Kidney epithelial cell (primary cell): Measurements from ENCODE around the gene TRIM2. TPM values are rescaled to one million over a fixed set of nuclear protein-coding genes. Genes with fewer than 3 reads are reported as not detected.

Experiments
- DNase-seq: peaks from one replicate; pipeline ENCODE4 v3.0.0-alpha.2; 2010; ENCODE audit warnings: low read depth
- H3K27me3 ChIP-seq: 2 replicates; pipeline ENCODE4 v1.6.0; 2011; ENCODE audit warnings: low read length; ENCODE audit not compliant: control insufficient read depth, insufficient read depth
- H3K36me3 ChIP-seq: 2 replicates; pipeline ENCODE4 v1.5.1; 2011; ENCODE audit warnings: low read length; ENCODE audit not compliant: control insufficient read depth, insufficient read depth
- H3K4me3 ChIP-seq: 2 replicates; pipeline ENCODE4 v1.5.1; 2011; ENCODE audit warnings: low read depth, mild to moderate bottlenecking, control low read depth, low read length
- CTCF ChIP-seq: IDR thresholded peaks from 2 replicates; pipeline ENCODE4 v1.5.1; 2011; ENCODE audit warnings: mild to moderate bottlenecking, moderate library complexity, low read length, control low read depth, inconsistent platforms; ENCODE audit not compliant: insufficient read depth, poor library complexity, severe bottlenecking
- total RNA-seq: library from RNA; depleted of rRNA; stranded (reverse); fragments of >200 nt; gene quantifications from 2 replicates; pipeline ENCODE4 v1.2.3, GENCODE V29; 2015

TRIM2 gene
- total RNA-seq, 1 donor from 2014 or later, result 83.2 TPM

- no peak overlapping the region for H3K4me3 ChIP-seq
- DNase-seq, result no peak
- H3K27me3 ChIP-seq, result no peaks in the 10 kb centered on the region
- TF ChIP-seq CTCF, result no peak
- no peaks in the 10 kb centered on the region for H3K36me3 ChIP-seq
Observed at GRCh38 chr4:153174821-153175567, 29.2 kb upstream of the TRIM2 start.

- Histone ChIP-seq H3K36me3 (no peaks in the 10 kb centered on the region), H3K27me3 (no peaks in the 10 kb centered on the region), H3K4me3 (no peak overlapping the region)
- TF ChIP-seq CTCF, result no peak
- no peak for DNase-seq
Observed at GRCh38 chr4:153176938-153177337, 27.3 kb upstream of the TRIM2 start.

- H3K4me3 ChIP-seq, result no peak overlapping the region
- no peak for DNase-seq
- no peaks in the 10 kb centered on the region for H3K27me3 ChIP-seq
- TF ChIP-seq CTCF, result no peak
- no peaks in the 10 kb centered on the region for H3K36me3 ChIP-seq
Observed at GRCh38 chr4:153177841-153178240, 26.4 kb upstream of the TRIM2 start.

GRCh38 chr4:153179100-153179499 lies 25.1 kb upstream of the TRIM2 start:
- Histone ChIP-seq H3K36me3 (no peaks in the 10 kb centered on the region), H3K4me3 (no peak overlapping the region), H3K27me3 (no peaks in the 10 kb centered on the region)
- no peak for TF ChIP-seq CTCF
- no peak for DNase-seq

- TF ChIP-seq CTCF, result no peak
- Histone ChIP-seq H3K36me3 (no peaks in the 10 kb centered on the region), H3K4me3 (no peak overlapping the region), H3K27me3 (no peaks in the 10 kb centered on the region)
- no peak for DNase-seq
Observed at GRCh38 chr4:153181293-153181692, 22.9 kb upstream of the TRIM2 start.

- no peaks in the 10 kb centered on the region for H3K36me3 ChIP-seq
- H3K27me3 ChIP-seq, result no peaks in the 10 kb centered on the region
- TF ChIP-seq CTCF, result no peak
- no peak overlapping the region for H3K4me3 ChIP-seq
- no peak for DNase-seq
Observed at GRCh38 chr4:153181700-153182099, 22.5 kb upstream of the TRIM2 start.
